Esophagus (tissue), 2 donors: ENCODE measurements around the gene DGKD. TPM values are rescaled to one million over a fixed set of nuclear protein-coding genes. Genes with fewer than 3 reads are reported as not detected.

Experiments used
- H3K27ac ChIP-seq, 2 donors: one replicate each; pipeline ENCODE4 v1.5.1; 2013; ENCODE audit warnings: low read depth in 2 of 2, mild to moderate bottlenecking in 2 of 2, inconsistent platforms in 1 of 2, low read length in 1 of 2, moderate library complexity in 1 of 2
- H3K27me3 ChIP-seq, 2 donors: one replicate each; pipeline ENCODE4 v1.6.1; 2013; ENCODE audit warnings: low read length in 2 of 2, control low read depth in 1 of 2, mild to moderate bottlenecking in 1 of 2; ENCODE audit not compliant: insufficient read depth in 2 of 2, control insufficient read depth in 1 of 2
- H3K36me3 ChIP-seq, 2 donors: one replicate each; pipeline ENCODE4 v1.6.1; 2013; ENCODE audit warnings: low read length in 1 of 2; ENCODE audit not compliant: control insufficient read depth in 2 of 2, insufficient read depth in 2 of 2
- H3K4me1 ChIP-seq, 2 donors: one replicate each; pipeline ENCODE4 v1.6.1; 2013; ENCODE audit warnings: low read length in 1 of 2; ENCODE audit not compliant: control insufficient read depth in 2 of 2, insufficient read depth in 2 of 2
- H3K4me3 ChIP-seq, 2 donors: one replicate each; pipeline ENCODE4 v1.5.1; 2013; ENCODE audit warnings: low read length in 2 of 2, mild to moderate bottlenecking in 2 of 2, low read depth in 1 of 2, moderate library complexity in 1 of 2
- H3K9me3 ChIP-seq, 2 donors: one replicate each; pipeline ENCODE4 v1.6.1; 2013; ENCODE audit warnings: mild to moderate bottlenecking in 2 of 2, low read depth in 1 of 2, low read length in 1 of 2, moderate library complexity in 1 of 2; ENCODE audit not compliant: control insufficient read depth in 2 of 2, insufficient read depth in 1 of 2
- WGBS, 2 donors: extraction: QIAGEN DNeasy Blood & Tissue Kit; methylation state at CpG; one replicate each; pipeline ENCODE4 v1.1.7; 2013; 5-methylcytosine and 5-hydroxymethylcytosine counted together
- polyA plus RNA-seq, 2 donors: library from polyadenylated mRNA; stranded (reverse); fragments of 200-250 nt; gene quantifications; one replicate each; pipeline ENCODE4 v1.2.3, GENCODE V29; 2013
- donor health status: healthy with polysubstance abuse.
- donor health status: Bipolar disorder and iron deficiency.

Gene DGKD
- polyA plus RNA-seq, 2 donors: 3.3 to 15.4 TPM

GRCh38 chr2:233436191-233436581 lies 81.9 kb downstream of the DGKD start:
- H3K9me3 ChIP-seq: no peaks in the 10 kb centered on the region
- H3K27ac ChIP-seq: no peak overlapping the region
- no peaks in the 10 kb centered on the region for H3K4me1 ChIP-seq
- peaks cover 0 to 18% of the 10 kb centered on the region in 2 donors for H3K36me3 ChIP-seq
- 93 to 94% methylated on average over 15 of the region's 15 CpGs for WGBS, 2 donors
- H3K27me3 ChIP-seq: no peaks in the 10 kb centered on the region
- H3K4me3 ChIP-seq: no peak overlapping the region

- peaks cover 0 to 18% of the 10 kb centered on the region in 2 donors for H3K36me3 ChIP-seq
Observed at GRCh38 chr2:233436691-233437438, 82.6 kb downstream of the DGKD start.

GRCh38 chr2:233437439-233437955 lies 83.2 kb downstream of the DGKD start:
- H3K27me3 ChIP-seq: no peaks in the 10 kb centered on the region
- peaks cover 0 to 2% of the 10 kb centered on the region in 2 donors for H3K9me3 ChIP-seq
- no peaks in the 10 kb centered on the region for H3K4me1 ChIP-seq
- no peak overlapping the region for H3K27ac ChIP-seq
- 92 to 93% methylated on average over 14 of the region's 14 CpGs for WGBS, 2 donors
- no peak overlapping the region for H3K4me3 ChIP-seq
- H3K36me3 ChIP-seq: peaks cover 0 to 18% of the 10 kb centered on the region in 2 donors

More at GRCh38 chr2:233436691-233437438, 82.6 kb downstream of the DGKD start:
- Histone ChIP-seq H3K27me3 (no peaks in the 10 kb centered on the region), H3K27ac (no peak overlapping the region), H3K9me3 (peaks cover 0 to 2% of the 10 kb centered on the region in 2 donors), H3K4me1 (no peaks in the 10 kb centered on the region), H3K4me3 (no peak overlapping the region)
- 91 to 92% methylated on average over 17 of the region's 17 CpGs for WGBS, 2 donors

GRCh38 chr2:233438573-233439147 lies 84.4 kb downstream of the DGKD start:
- Histone ChIP-seq H3K27me3 (no peaks in the 10 kb centered on the region), H3K4me1 (no peaks in the 10 kb centered on the region), H3K36me3 (peaks cover 0 to 18% of the 10 kb centered on the region in 2 donors), H3K4me3 (no peak overlapping the region), H3K9me3 (peaks cover 0 to 2% of the 10 kb centered on the region in 2 donors), H3K27ac (no peak overlapping the region)
- 88% methylated on average over 15 of the region's 15 CpGs for WGBS, 2 donors

GRCh38 chr2:233439191-233439590 lies 84.9 kb downstream of the DGKD start:
- H3K27ac ChIP-seq: no peak overlapping the region
- H3K9me3 ChIP-seq: peaks cover 0 to 2% of the 10 kb centered on the region in 2 donors
- no peaks in the 10 kb centered on the region for H3K4me1 ChIP-seq
- no peaks in the 10 kb centered on the region for H3K27me3 ChIP-seq
- 80 to 85% methylated on average over 9 of the region's 9 CpGs for WGBS, 2 donors
- peaks cover 0 to 18% of the 10 kb centered on the region in 2 donors for H3K36me3 ChIP-seq
- no peak overlapping the region for H3K4me3 ChIP-seq

DNA sequence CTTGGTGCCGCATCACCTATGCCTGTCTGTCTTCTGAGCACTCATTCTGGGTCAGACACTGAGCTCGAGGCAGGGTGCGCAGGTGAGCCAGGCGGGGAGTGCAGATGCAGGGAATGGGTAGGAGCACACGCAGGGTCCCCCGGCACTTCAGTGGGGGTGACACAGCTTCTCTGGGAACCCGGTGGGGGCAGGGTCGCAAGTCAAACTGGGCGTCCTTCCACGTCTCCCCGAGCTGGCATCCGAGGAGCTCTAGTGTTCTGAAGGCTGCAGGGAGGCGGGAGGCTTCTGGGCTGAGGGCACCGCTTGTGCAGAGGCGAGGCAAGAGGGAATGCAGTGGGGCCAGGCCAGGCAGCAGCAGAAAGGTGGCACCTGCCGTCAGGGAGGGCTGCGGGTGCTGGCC lies 86.0 kb downstream of the DGKD start:
- no peak overlapping the region for H3K4me3 ChIP-seq
- peaks cover 0 to 2% of the 10 kb centered on the region in 2 donors for H3K9me3 ChIP-seq
- no peak overlapping the region for H3K27ac ChIP-seq
- peaks cover 0 to 19% of the 10 kb centered on the region in 2 donors for H3K36me3 ChIP-seq
- H3K4me1 ChIP-seq: peaks cover 0 to 3% of the 10 kb centered on the region in 2 donors
- 93% methylated on average over 17 of the region's 17 CpGs for WGBS, 2 donors
- H3K27me3 ChIP-seq: no peaks in the 10 kb centered on the region

DNA sequence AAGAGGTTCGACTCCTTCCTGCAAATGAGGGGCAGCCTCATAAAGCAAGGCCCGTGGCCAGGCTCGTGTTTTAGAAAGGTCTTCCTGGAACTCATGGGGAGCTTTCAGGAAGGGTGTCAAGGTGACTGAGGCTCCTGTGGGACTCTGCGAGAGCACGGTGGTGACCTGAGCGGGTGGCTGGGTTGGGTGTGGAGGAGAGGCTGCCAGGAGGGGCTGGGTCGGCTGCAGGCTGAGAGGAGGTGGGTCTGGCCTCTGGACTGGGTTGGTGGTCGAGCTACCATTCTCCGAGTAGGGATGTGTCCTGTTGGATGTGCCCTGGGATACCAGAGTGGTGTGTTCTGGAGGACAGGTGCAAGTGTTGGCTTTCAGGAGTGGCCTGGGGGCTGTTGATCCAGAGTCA lies 86.4 kb downstream of the DGKD start:
- no peaks in the 10 kb centered on the region for H3K27me3 ChIP-seq
- H3K9me3 ChIP-seq: peaks cover 0 to 2% of the 10 kb centered on the region in 2 donors
- H3K4me1 ChIP-seq: peaks cover 0 to 3% of the 10 kb centered on the region in 2 donors
- no peak overlapping the region for H3K4me3 ChIP-seq
- WGBS, 2 donors: 87 to 90% methylated on average over 9 of the region's 9 CpGs
- H3K36me3 ChIP-seq: peaks cover 0 to 21% of the 10 kb centered on the region in 2 donors
- no peak overlapping the region for H3K27ac ChIP-seq

DNA sequence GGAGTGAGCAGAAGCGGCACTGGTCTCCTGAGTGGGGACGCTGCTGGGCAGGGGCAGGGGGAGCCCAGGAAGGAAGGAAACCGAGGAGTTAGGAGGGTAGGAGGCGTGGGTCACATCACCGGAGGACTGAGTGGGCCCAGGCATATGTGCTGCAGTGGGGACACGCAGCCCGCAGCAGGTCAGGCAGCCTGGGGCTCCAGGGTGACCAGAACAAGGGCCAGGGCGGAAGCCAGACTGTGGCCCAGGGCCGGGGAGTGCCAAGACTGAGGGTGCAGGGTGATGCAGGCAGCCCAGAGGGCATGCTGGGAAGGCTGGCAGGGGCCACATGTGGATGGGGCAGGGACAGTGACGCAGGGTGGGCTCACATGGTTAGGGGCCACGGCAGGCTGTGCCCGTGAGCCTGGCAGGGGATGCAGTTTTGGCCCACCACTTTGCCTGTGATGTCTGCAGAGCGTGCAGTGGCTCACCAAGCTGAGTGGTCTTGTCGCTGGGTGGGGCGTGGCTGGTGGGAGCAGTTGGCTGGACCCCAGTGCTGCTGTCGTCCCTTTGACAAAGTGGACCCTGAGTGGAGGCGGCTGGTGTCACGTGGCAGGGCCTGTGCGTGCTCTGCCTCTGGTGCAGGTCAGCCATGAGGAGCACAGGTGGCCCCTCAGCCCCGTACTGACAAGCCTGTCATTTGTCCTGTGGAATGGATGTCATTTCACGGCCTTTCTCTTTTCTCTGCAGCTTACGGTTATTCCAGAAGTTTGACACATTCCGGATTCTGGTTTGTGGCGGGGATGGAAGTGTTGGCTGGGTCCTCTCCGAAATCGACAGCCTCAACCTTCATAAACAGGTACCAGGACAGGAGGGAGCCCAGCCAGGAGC lies 87.1 kb downstream of the DGKD start:
- H3K27me3 ChIP-seq: no peaks in the 10 kb centered on the region
- H3K4me1 ChIP-seq: peaks cover 0 to 3% of the 10 kb centered on the region in 2 donors
- H3K9me3 ChIP-seq: peaks cover 0 to 2% of the 10 kb centered on the region in 2 donors
- H3K36me3 ChIP-seq: peaks cover 0 to 17% of the 10 kb centered on the region in 2 donors
- 93 to 94% methylated on average over 26 of the region's 26 CpGs for WGBS, 2 donors
- no peak overlapping the region for H3K27ac ChIP-seq
- H3K4me3 ChIP-seq: no peak overlapping the region

GRCh38 chr2:233442028-233442310 lies 87.7 kb downstream of the DGKD start:
- peaks cover 0 to 21% of the 10 kb centered on the region in 2 donors for H3K36me3 ChIP-seq

More at GRCh38 chr2:233442028-233442310, 87.7 kb downstream of the DGKD start:
- Histone ChIP-seq H3K4me3 (no peak overlapping the region), H3K9me3 (peaks cover 0 to 2% of the 10 kb centered on the region in 2 donors), H3K27me3 (no peaks in the 10 kb centered on the region), H3K4me1 (peaks cover 0 to 3% of the 10 kb centered on the region in 2 donors), H3K27ac (no peak overlapping the region)
- WGBS, 2 donors: 79 to 83% methylated on average over 4 of the region's 4 CpGs
